Cardiac septum (tissue), 1 donor: ENCODE measurements around the gene PDE4A. TPM values are rescaled to one million over a fixed set of nuclear protein-coding genes. Genes with fewer than 3 reads are reported as not detected.
A peak's percentile ranks its signal among the peaks of the same experiment; 100 is the strongest.
"Not testable (repeated sequence)": the region's sequence is repeated elsewhere in the genome, so short reads cannot be mapped to it uniquely, and the experiment has no call there.

Experiments
- DNase-seq: peaks from one replicate; pipeline ENCODE4 v3.0.0-alpha.2; 2020; ENCODE audit warnings: low spot score
- intact Hi-C: fragments of 100-400 bp; cut with DNase I; formaldehyde crosslinking; loops from one replicate; pipeline ENCODE4 v1.14.0; 2022
- total RNA-seq: library from RNA; stranded (reverse); fragmentation: NEBNext Ultra II Directional; extraction: Animal tissue kit (Norgen Biotek cat#: 25700); gene quantifications from one replicate; pipeline ENCODE4 v1.2.1, GENCODE V29; 2021
- donor health status: DM: no; HTN: no; CAD: no.

Gene PDE4A
- total RNA-seq, 1 donor from 2014 or later = 8.2 TPM

- intact Hi-C loops = loop anchor here (5.0 kb wide), 2 partner anchors 102 to 167 kb away; partner anchors contain the start of genes CDKN2D, KEAP1 and KRI1
- DNase-seq = peak; percentile 83
Observed at GRCh38 chr19:10399878-10400277, 20.5 kb upstream of the PDE4A start.

GRCh38 chr19:10402441-10403038 lies 17.8 kb upstream of the PDE4A start:
- DNase-seq = no peak
- intact Hi-C loops = loop anchor here (2.0 to 5.0 kb wide), 3 partner anchors 70 to 165 kb away; partner anchors contain the start of genes CDKN2D, KEAP1, KRI1 and RAVER1

- intact Hi-C loops = loop anchor here (2.0 to 5.0 kb wide), 3 partner anchors 71 to 164 kb away; partner anchors contain the start of genes CDKN2D, KEAP1, KRI1 and RAVER1
- DNase-seq = peak; percentile 99
Observed at GRCh38 chr19:10403137-10404021, 17.0 kb upstream of the PDE4A start, which contains the start of gene CDC37. Gene CDC37, minus strand, starts transcription at chr19:10403542. Its CDS starts 63 bp downstream, at chr19:10403479.

- intact Hi-C loops = loop anchor here (5.0 kb wide), 3 partner anchors 77 to 162 kb away; partner anchors contain the start of genes CDKN2D, KEAP1 and KRI1
- no peak for DNase-seq
Observed at GRCh38 chr19:10404888-10405820, 15.2 kb upstream of the PDE4A start.

GRCh38 chr19:10406191-10406590 lies 14.1 kb upstream of the PDE4A start:
- intact Hi-C loops = loop anchor here (5.0 kb wide), 1 partner anchor 76 kb away; no protein-coding TSS in a partner anchor
- DNase-seq = no peak

- DNase-seq = no peak
- intact Hi-C loops = loop anchor here (5.0 kb wide), 1 partner anchor 75 kb away; no protein-coding TSS in a partner anchor
Observed at GRCh38 chr19:10407096-10407495, 13.2 kb upstream of the PDE4A start.

GRCh38 chr19:10408511-10409283 lies 11.6 kb upstream of the PDE4A start:
- intact Hi-C loops = loop anchor here (5.0 kb wide), 1 partner anchor 74 kb away; no protein-coding TSS in a partner anchor
- DNase-seq = no peak

GRCh38 chr19:10411224-10411623 lies 9.1 kb upstream of the PDE4A start:
- DNase-seq, intact Hi-C loops: not testable (repeated sequence)

- intact Hi-C loops = no loop called here
- DNase-seq = no peak
Observed at GRCh38 chr19:10412257-10412977, 7.9 kb upstream of the PDE4A start.

GRCh38 chr19:10416083-10416379 lies 4.3 kb upstream of the PDE4A start:
- no peak for DNase-seq
- intact Hi-C loops = no loop called here

- intact Hi-C loops = no loop called here
- DNase-seq = peak; percentile 89
Observed at GRCh38 chr19:10416380-10417257, 3.7 kb upstream of the PDE4A start.

- intact Hi-C loops = no loop called here
- no peak for DNase-seq
Observed at GRCh38 chr19:10417541-10418234, 2.6 kb upstream of the PDE4A start.

- no peak for DNase-seq
Observed at GRCh38 chr19:10418235-10418484, 2.2 kb upstream of the PDE4A start.

GRCh38 chr19:10418485-10419199 lies 1.7 kb upstream of the PDE4A start:
- no peak for DNase-seq
- intact Hi-C loops = no loop called here

More at GRCh38 chr19:10418235-10418484, 2.2 kb upstream of the PDE4A start:
- intact Hi-C loops = no loop called here

- intact Hi-C loops = no loop called here
Observed at GRCh38 chr19:10419200-10419645, 1.1 kb upstream of the PDE4A start.

More at GRCh38 chr19:10419200-10419645, 1.1 kb upstream of the PDE4A start:
- DNase-seq = no peak
